ENCODE data around the gene AVPR2.

The AVPR2 gene

GRCh38 chrX:153871946-153872878 lies 32.3 kb upstream of the AVPR2 start:
- no peak for DNase-seq

GRCh38 chrX:153873282-153874084 lies 31.0 kb upstream of the AVPR2 start:
- DNase-seq, result no peak

GRCh38 chrX:153874085-153874365 lies 30.4 kb upstream of the AVPR2 start:
- no peak for DNase-seq

- no peak for DNase-seq
These were observed 29.9 kb upstream of the AVPR2 start for GRCh38 chrX:153874366-153875125.

GRCh38 chrX:153875391-153876111 lies 28.9 kb upstream of the AVPR2 start:
- DNase-seq, result peak; percentile 66

- no peak for DNase-seq
These were observed 28.4 kb upstream of the AVPR2 start for GRCh38 chrX:153876112-153876491.

- no peak for DNase-seq
These were observed 26.8 kb upstream of the AVPR2 start for GRCh38 chrX:153877571-153878261.

GRCh38 chrX:153878345-153878744 lies 26.1 kb upstream of the AVPR2 start:
- no peak for DNase-seq

GRCh38 chrX:153878969-153879653 lies 25.4 kb upstream of the AVPR2 start:
- no peak for DNase-seq

GRCh38 chrX:153879741-153880439 lies 24.6 kb upstream of the AVPR2 start:
- DNase-seq, result no peak

GRCh38 chrX:153880440-153880815 lies 24.0 kb upstream of the AVPR2 start:
- no peak for DNase-seq

GRCh38 chrX:153881281-153881680 lies 23.2 kb upstream of the AVPR2 start:
- no peak for DNase-seq

- no peak for DNase-seq
These were observed 22.4 kb upstream of the AVPR2 start for GRCh38 chrX:153882086-153882498.

- DNase-seq, result no peak
These were observed 21.9 kb upstream of the AVPR2 start for GRCh38 chrX:153882557-153882956.

GRCh38 chrX:153883163-153883843 lies 21.2 kb upstream of the AVPR2 start:
- DNase-seq, result no peak

- no peak for DNase-seq
These were observed 20.3 kb upstream of the AVPR2 start for GRCh38 chrX:153884136-153884535.

- DNase-seq, result no peak
These were observed 19.9 kb upstream of the AVPR2 start for GRCh38 chrX:153884590-153884989.

- no peak for DNase-seq
These were observed 19.2 kb upstream of the AVPR2 start for GRCh38 chrX:153885208-153885787.

GRCh38 chrX:153885968-153886903 lies 18.2 kb upstream of the AVPR2 start, which contains the start of gene L1CAM:
TSS of gene L1CAM (minus strand) at chrX:153886173. CDS start at chrX:153875836, 10,337 bp downstream.
- DNase-seq, result no peak

Data from activated CD4-positive, CD25-positive, alpha-beta regulatory T cell treated with anti-CD3 and anti-CD28 coated beads, Interleukin-2, amount 50 U/mL, for 72 hours (primary cell).